ENCODE results near the gene ADGRL1. TPM values are rescaled to one million over a fixed set of nuclear protein-coding genes. Genes with fewer than 3 reads are reported as not detected.
"Not testable (repeated sequence)": the region's sequence is repeated elsewhere in the genome, so short reads cannot be mapped to it uniquely, and the experiment has no call there.

The ADGRL1 gene
- polyA plus RNA-seq, 3 donors = 1.7 TPM; not detected in 2

GRCh38 chr19:14250870-14251269 lies 44.9 kb upstream of the ADGRL1 start:
- no peak for TF ChIP-seq CTCF (IDR thresholded peaks at IDR 0.05)
- no peak for DNase-seq
- Mint-ChIP-seq H3K27me3 (ENCODE audit: low read depth in 3 of 3) (peaks cover 25 to 57% (median 36%) of the 10 kb centered on the region in 3 donors), H3K36me3 (no peaks in the 10 kb centered on the region), H3K9me3 (peaks cover 0 to 3% (median 0%) of the 10 kb centered on the region in 7 donors), H3K27ac (peak overlapping the region in 1 of 7 donors; percentile 28), H3K4me3 (peak overlapping the region in 1 of 2 donors; percentile 49), H3K4me1 (peaks cover 25% of the 10 kb centered on the region)
- Histone ChIP-seq H4K20me1 (ENCODE audit: insufficient read depth, low read length) (no peaks in the 10 kb centered on the region), H3K4me2 (replicated peaks; ENCODE audit: extremely low read depth, low read length, poor library complexity, severe bottlenecking) (no peak overlapping the region), H3K4me1 (ENCODE audit: control insufficient read depth in 1 of 2, insufficient read depth in 2 of 2, low read length in 2 of 2) (peaks cover 19 to 25% of the 10 kb centered on the region in 2 donors), H3K79me2 (ENCODE audit: insufficient read depth, low read length) (no peaks in the 10 kb centered on the region), H3K27ac (ENCODE audit: low read depth in 1 of 2, low read length in 2 of 2) (no peak overlapping the region), H3K9me3 (replicated peaks in 1 of 2; ENCODE audit: control insufficient read depth in 1 of 2, insufficient read depth in 1 of 2, low read length in 2 of 2) (no peaks in the 10 kb centered on the region), H3K9ac (ENCODE audit: insufficient read depth, low read length, poor library complexity, severe bottlenecking) (no peak overlapping the region), H3K27me3 (ENCODE audit: control insufficient read depth in 2 of 2, insufficient read depth in 2 of 2, low read length in 2 of 2) (peaks cover 0 to 17% of the 10 kb centered on the region in 2 donors), H3K36me3 (replicated peaks in 1 of 2; ENCODE audit: control insufficient read depth in 1 of 2, insufficient read depth in 2 of 2, low read length in 2 of 2) (no peaks in the 10 kb centered on the region), H3K4me3 (replicated peaks in 1 of 3; ENCODE audit: low read depth in 2 of 3, low read length in 3 of 3) (no peak overlapping the region), H2AFZ (ENCODE audit: insufficient read depth, low read depth, low read length, poor library complexity, severe bottlenecking) (no peak overlapping the region)
- WGBS (ENCODE audit: insufficient coverage) = 71% methylated on average over 2 of the region's 5 CpGs
- intact Hi-C loops (cut with micrococcal nuclease) = no loop called here

DNA sequence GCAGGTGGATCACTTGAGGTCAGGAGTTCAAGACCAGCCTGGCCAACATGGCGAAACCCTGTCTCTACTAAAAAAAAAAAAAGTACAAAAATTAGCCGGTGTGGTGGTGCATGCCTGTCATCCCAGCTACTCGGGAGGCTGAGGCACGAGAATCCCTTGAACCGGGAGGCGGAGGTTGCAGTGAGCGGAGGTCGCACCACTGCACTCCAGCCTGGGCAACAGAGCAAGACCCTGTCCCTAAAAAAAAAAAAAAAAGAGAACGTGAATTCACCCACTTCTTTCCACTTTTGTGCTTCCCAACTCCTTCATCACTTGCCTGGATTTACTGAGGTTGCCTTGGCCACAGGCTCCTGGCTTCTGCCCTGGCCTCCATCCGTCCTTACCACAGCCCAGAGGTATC lies 44.3 kb upstream of the ADGRL1 start:
- not testable (repeated sequence) for H3K9ac ChIP-seq (ENCODE audit: insufficient read depth, low read length, poor library complexity, severe bottlenecking); H3K27ac Mint-ChIP-seq

DNA sequence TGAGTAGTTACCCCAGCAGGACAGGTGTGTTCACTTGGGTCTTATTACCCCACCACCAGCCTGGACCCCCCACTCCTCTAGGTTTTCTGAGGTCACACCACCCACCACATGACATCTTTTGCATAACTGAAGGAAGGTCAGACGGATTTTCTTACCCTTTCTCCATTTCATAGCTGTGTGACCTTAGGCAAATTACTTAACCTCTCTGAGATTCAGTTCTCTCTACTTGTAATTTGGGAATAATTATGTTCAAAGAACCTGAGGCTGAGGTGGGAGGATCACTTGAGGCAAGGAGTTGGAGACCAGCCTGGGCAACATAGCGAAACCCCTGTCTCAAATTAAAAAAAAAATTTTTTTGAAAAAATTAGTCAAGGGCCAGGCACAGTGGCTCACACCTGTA lies 43.9 kb upstream of the ADGRL1 start:
- H3K4me2 ChIP-seq (replicated peaks; ENCODE audit: extremely low read depth, low read length, poor library complexity, severe bottlenecking); H3K27ac Mint-ChIP-seq; H3K27ac ChIP-seq (ENCODE audit: low read depth in 1 of 2, low read length in 2 of 2); H4K20me1 ChIP-seq (ENCODE audit: insufficient read depth, low read length); H3K36me3 ChIP-seq (replicated peaks in 1 of 2; ENCODE audit: control insufficient read depth in 1 of 2, insufficient read depth in 2 of 2, low read length in 2 of 2); DNase-seq; H3K79me2 ChIP-seq (ENCODE audit: insufficient read depth, low read length); H3K9me3 ChIP-seq (replicated peaks in 1 of 2; ENCODE audit: control insufficient read depth in 1 of 2, insufficient read depth in 1 of 2, low read length in 2 of 2); H3K36me3 Mint-ChIP-seq; H3K4me3 ChIP-seq (replicated peaks in 1 of 3; ENCODE audit: low read depth in 2 of 3, low read length in 3 of 3); intact Hi-C loops (cut with micrococcal nuclease); H2AFZ ChIP-seq (ENCODE audit: insufficient read depth, low read depth, low read length, poor library complexity, severe bottlenecking); H3K9me3 Mint-ChIP-seq; H3K9ac ChIP-seq (ENCODE audit: insufficient read depth, low read length, poor library complexity, severe bottlenecking): not testable (repeated sequence)
- no CpG with 5 or more reads among the region's 2 CpGs for WGBS (ENCODE audit: insufficient coverage)
- Mint-ChIP-seq H3K4me3 (peak overlapping the region in 1 of 2 donors; percentile 65), H3K27me3 (ENCODE audit: low read depth in 3 of 3) (peaks cover 23 to 57% (median 35%) of the 10 kb centered on the region in 3 donors), H3K4me1 (peaks cover 25% of the 10 kb centered on the region)
- Histone ChIP-seq H3K4me1 (ENCODE audit: control insufficient read depth in 1 of 2, insufficient read depth in 2 of 2, low read length in 2 of 2) (peaks cover 19 to 25% of the 10 kb centered on the region in 2 donors), H3K27me3 (ENCODE audit: control insufficient read depth in 2 of 2, insufficient read depth in 2 of 2, low read length in 2 of 2) (peaks cover 0 to 17% of the 10 kb centered on the region in 2 donors)

More for the DNA sequence above, 44.3 kb upstream of the ADGRL1 start:
- H3K27ac ChIP-seq (ENCODE audit: low read depth in 1 of 2, low read length in 2 of 2); DNase-seq; H4K20me1 ChIP-seq (ENCODE audit: insufficient read depth, low read length); H3K79me2 ChIP-seq (ENCODE audit: insufficient read depth, low read length); H3K4me3 ChIP-seq (replicated peaks in 1 of 3; ENCODE audit: low read depth in 2 of 3, low read length in 3 of 3); H3K36me3 Mint-ChIP-seq; H3K9me3 Mint-ChIP-seq; intact Hi-C loops (cut with micrococcal nuclease); H2AFZ ChIP-seq (ENCODE audit: insufficient read depth, low read depth, low read length, poor library complexity, severe bottlenecking); H3K36me3 ChIP-seq (replicated peaks in 1 of 2; ENCODE audit: control insufficient read depth in 1 of 2, insufficient read depth in 2 of 2, low read length in 2 of 2); H3K4me2 ChIP-seq (replicated peaks; ENCODE audit: extremely low read depth, low read length, poor library complexity, severe bottlenecking); H3K9me3 ChIP-seq (replicated peaks in 1 of 2; ENCODE audit: control insufficient read depth in 1 of 2, insufficient read depth in 1 of 2, low read length in 2 of 2): not testable (repeated sequence)
- Mint-ChIP-seq H3K27me3 (ENCODE audit: low read depth in 3 of 3) (peaks cover 25 to 57% (median 35%) of the 10 kb centered on the region in 3 donors), H3K4me1 (peaks cover 25% of the 10 kb centered on the region), H3K4me3 (peak overlapping the region in 1 of 2 donors; percentile 49)
- H3K4me1 ChIP-seq (ENCODE audit: control insufficient read depth in 1 of 2, insufficient read depth in 2 of 2, low read length in 2 of 2) = peaks cover 19 to 25% of the 10 kb centered on the region in 2 donors
- peaks cover 0 to 17% of the 10 kb centered on the region in 2 donors for H3K27me3 ChIP-seq (ENCODE audit: control insufficient read depth in 2 of 2, insufficient read depth in 2 of 2, low read length in 2 of 2)
- WGBS (ENCODE audit: insufficient coverage) = 100% methylated on average over 5 of the region's 10 CpGs

DNA sequence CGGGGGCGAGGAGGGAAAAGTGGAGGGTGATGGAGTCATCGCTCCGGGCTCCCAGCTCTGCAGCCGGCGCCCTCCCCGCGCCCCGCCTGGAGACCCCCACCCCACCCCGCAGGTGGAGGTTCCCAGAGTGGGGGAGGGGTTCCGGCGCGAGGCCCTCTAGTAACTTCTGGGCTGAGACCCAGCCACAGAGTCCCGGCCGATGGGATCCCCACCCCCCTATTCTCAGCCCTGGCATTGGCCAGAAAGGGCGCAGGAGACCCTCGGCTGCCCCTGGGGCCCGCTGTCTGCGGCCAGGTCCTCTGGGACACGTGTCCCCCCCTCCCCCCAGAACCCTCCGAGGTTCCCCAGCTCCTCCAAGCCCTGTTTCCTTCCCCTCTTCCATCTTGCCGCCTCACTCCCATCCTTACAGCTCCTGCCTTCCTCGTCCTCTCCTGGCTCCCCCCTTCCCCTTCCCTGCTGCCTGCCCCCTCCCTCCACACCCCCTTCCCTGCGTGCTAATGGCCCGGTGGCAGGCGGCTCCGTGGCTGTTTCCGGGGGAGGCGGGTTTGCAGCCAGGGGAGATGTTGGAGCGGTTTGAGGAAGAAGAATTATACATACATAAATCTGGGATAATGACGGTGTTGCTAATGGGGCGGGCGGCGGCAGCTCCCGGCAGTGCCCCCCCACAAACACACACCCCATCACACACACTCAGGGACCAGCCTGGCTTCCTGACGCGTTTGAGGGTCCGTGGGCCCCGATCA lies 43.2 kb upstream of the ADGRL1 start:
- H3K27ac ChIP-seq (ENCODE audit: low read depth in 1 of 2, low read length in 2 of 2); H3K9me3 ChIP-seq (replicated peaks in 1 of 2; ENCODE audit: control insufficient read depth in 1 of 2, insufficient read depth in 1 of 2, low read length in 2 of 2); H3K79me2 ChIP-seq (ENCODE audit: insufficient read depth, low read length); intact Hi-C loops (cut with micrococcal nuclease); H3K27ac Mint-ChIP-seq; H3K36me3 Mint-ChIP-seq; H3K9me3 Mint-ChIP-seq; H4K20me1 ChIP-seq (ENCODE audit: insufficient read depth, low read length); H3K36me3 ChIP-seq (replicated peaks in 1 of 2; ENCODE audit: control insufficient read depth in 1 of 2, insufficient read depth in 2 of 2, low read length in 2 of 2): not testable (repeated sequence)
- peak; percentile 6 to 17 (median 14) for DNase-seq
- Mint-ChIP-seq H3K4me1 (peaks cover 25% of the 10 kb centered on the region), H3K4me3 (peak overlapping the region; percentile 65 to 87), H3K27me3 (ENCODE audit: low read depth in 3 of 3) (peaks cover 18 to 55% (median 30%) of the 10 kb centered on the region in 3 donors)
- 0% methylated on average over 6 of the region's 39 CpGs for WGBS (ENCODE audit: insufficient coverage)
- Histone ChIP-seq H2AFZ (ENCODE audit: insufficient read depth, low read depth, low read length, poor library complexity, severe bottlenecking) (peak overlapping the region; percentile 83), H3K27me3 (ENCODE audit: control insufficient read depth in 2 of 2, insufficient read depth in 2 of 2, low read length in 2 of 2) (peaks cover 0 to 17% of the 10 kb centered on the region in 2 donors), H3K4me3 (replicated peaks in 1 of 3; ENCODE audit: low read depth in 2 of 3, low read length in 3 of 3) (peak overlapping the region; percentile 52 to 76 (median 55)), H3K4me1 (ENCODE audit: control insufficient read depth in 1 of 2, insufficient read depth in 2 of 2, low read length in 2 of 2) (peaks cover 19 to 25% of the 10 kb centered on the region in 2 donors), H3K9ac (ENCODE audit: insufficient read depth, low read length, poor library complexity, severe bottlenecking) (peak overlapping the region; percentile 37), H3K4me2 (replicated peaks; ENCODE audit: extremely low read depth, low read length, poor library complexity, severe bottlenecking) (peak overlapping the region; percentile 75)
